Loucy (cell line): Measurements from ENCODE around the gene PALD1.

Source experiments
- EZH2phosphoT487 ChIP-seq: fragments of 200-600 bp; IDR thresholded peaks from 2 replicates; pipeline ENCODE4 v1.6.1; 2018; ENCODE audit warnings: antibody characterized with exemption, mild to moderate bottlenecking, moderate library complexity, borderline replicate concordance
- TF ChIP-seq, protein P1 (sequence below): fragments of 200-600 bp; sonication (generic); conservative IDR thresholded peaks from 2 replicates; pipeline ENCODE4 v1.5.1; 2014; ENCODE audit warnings: mild to moderate bottlenecking, antibody characterized with exemption, low read length

DNA sequence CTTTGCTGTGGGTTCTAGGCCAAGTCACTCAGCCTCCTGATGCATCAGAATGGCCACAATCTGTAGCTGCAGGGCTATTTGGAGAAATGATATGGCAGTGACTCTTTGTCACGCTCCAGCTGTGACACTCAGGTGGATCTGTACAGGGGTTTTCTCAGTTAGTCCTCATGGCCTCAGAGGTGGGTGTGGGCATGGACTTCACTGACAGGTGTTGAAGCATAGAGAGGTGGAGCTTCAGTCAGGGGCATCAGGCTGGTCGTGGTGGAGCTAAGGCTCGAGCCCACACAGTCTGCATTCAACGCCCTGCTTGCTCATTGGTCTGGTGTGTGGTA is 21.2 kb downstream of the PALD1 start:
- TF ChIP-seq, protein P1, sequence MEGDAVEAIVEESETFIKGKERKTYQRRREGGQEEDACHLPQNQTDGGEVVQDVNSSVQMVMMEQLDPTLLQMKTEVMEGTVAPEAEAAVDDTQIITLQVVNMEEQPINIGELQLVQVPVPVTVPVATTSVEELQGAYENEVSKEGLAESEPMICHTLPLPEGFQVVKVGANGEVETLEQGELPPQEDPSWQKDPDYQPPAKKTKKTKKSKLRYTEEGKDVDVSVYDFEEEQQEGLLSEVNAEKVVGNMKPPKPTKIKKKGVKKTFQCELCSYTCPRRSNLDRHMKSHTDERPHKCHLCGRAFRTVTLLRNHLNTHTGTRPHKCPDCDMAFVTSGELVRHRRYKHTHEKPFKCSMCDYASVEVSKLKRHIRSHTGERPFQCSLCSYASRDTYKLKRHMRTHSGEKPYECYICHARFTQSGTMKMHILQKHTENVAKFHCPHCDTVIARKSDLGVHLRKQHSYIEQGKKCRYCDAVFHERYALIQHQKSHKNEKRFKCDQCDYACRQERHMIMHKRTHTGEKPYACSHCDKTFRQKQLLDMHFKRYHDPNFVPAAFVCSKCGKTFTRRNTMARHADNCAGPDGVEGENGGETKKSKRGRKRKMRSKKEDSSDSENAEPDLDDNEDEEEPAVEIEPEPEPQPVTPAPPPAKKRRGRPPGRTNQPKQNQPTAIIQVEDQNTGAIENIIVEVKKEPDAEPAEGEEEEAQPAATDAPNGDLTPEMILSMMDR, result no peak
- no peak for TF ChIP-seq EZH2phosphoT487
